Epithelial cell of proximal tubule (primary cell): ENCODE data around the gene CSNK1G1. TPM values are rescaled to one million over a fixed set of nuclear protein-coding genes. Genes with fewer than 3 reads are reported as not detected.
"Not testable (repeated sequence)": the region's sequence is repeated elsewhere in the genome, so short reads cannot be mapped to it uniquely, and the experiment has no call there.

Source experiments
- DNase-seq: peaks from one replicate; pipeline ENCODE4 v3.0.0-alpha.2; 2011; ENCODE audit warnings: low read depth
- H3K4me3 ChIP-seq: 2 replicates; pipeline ENCODE4 v1.5.1; 2011; ENCODE audit warnings: low read depth, mild to moderate bottlenecking, low read length
- total RNA-seq: library from RNA; depleted of rRNA; stranded (reverse); fragments of >200 nt; gene quantifications from 2 replicates; pipeline ENCODE4 v1.2.3, GENCODE V29; 2015
- TF ChIP-seq, protein P1 (sequence below): conservative IDR thresholded peaks from 2 replicates; pipeline ENCODE4 v1.5.1; 2012; ENCODE audit warnings: low read depth, mild to moderate bottlenecking, low read length

The CSNK1G1 gene
- total RNA-seq, 1 donor from 2014 or later, result 12.3 TPM

DNA sequence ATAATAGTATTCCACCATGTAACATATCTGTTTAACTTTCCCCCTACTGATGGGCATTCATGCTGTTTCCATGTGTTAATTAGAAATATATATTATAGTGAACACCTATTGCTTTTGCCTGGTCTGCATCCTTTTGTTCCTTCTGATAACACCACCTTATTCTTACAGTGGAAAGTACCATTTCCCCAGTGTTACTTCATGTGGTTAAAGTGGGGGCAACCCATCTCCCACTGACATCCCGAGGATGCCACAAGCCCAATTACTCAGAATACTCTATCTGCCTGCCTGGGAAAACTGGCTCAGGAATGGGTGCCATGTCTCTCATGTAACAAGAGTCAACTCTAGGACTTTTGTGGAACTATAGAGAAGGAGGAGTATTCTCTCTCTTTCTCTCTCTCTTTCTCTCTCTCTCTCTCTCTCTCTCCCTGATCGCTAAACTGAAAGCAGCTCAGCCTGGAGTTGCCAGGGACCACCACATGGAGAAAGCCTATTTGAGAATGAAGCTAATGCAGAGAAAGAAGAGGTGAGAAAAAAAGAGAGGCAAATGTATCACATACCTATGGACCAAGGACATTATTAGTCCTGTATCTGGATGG lies 126.7 kb downstream of the CSNK1G1 start:
- TF ChIP-seq, protein P1, sequence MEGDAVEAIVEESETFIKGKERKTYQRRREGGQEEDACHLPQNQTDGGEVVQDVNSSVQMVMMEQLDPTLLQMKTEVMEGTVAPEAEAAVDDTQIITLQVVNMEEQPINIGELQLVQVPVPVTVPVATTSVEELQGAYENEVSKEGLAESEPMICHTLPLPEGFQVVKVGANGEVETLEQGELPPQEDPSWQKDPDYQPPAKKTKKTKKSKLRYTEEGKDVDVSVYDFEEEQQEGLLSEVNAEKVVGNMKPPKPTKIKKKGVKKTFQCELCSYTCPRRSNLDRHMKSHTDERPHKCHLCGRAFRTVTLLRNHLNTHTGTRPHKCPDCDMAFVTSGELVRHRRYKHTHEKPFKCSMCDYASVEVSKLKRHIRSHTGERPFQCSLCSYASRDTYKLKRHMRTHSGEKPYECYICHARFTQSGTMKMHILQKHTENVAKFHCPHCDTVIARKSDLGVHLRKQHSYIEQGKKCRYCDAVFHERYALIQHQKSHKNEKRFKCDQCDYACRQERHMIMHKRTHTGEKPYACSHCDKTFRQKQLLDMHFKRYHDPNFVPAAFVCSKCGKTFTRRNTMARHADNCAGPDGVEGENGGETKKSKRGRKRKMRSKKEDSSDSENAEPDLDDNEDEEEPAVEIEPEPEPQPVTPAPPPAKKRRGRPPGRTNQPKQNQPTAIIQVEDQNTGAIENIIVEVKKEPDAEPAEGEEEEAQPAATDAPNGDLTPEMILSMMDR, result no peak
- DNase-seq, result no peak
- H3K4me3 ChIP-seq, result no peak overlapping the region

DNA sequence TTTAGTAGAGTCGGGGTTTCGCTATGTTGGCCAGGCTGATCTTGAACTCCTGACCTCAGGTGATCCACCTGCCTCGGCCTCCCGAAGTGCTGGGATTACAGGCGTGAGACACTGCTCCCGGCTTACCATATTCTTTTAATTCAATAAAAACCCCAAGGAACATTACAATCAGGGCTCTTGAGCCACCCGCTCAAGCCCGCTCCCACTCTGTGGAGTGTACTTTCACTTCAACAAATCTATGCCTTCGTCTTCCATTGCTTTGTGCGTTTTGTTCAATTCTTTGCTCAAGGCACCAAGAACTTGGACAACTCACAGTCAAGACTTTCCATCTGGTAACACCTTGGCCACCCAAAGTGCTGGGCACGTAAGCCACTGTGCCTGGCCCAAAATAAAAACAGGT lies 130.2 kb downstream of the CSNK1G1 start:
- DNase-seq, result no peak
- TF ChIP-seq, protein P1, result no peak
- H3K4me3 ChIP-seq, result no peak overlapping the region

DNA sequence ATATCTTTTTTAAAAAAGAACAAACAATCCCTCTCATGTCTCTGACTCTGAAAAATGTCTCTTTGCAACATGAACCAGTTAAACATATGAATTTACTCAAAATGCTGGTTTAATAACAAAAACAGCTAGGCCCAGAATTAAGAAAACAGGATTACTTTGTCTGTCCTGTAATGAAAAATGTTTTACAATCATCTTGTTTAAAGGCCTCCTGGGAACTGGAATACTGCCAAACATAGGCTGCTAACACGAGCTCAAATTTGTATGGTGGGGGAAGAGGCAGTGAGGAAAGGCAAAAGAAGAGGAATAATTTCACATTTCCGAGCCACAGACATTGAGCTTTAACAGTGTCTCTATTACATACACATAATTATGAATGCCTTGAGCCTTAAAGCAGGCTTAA lies 131.5 kb downstream of the CSNK1G1 start:
- DNase-seq, result no peak
- TF ChIP-seq, protein P1, result no peak
- no peak overlapping the region for H3K4me3 ChIP-seq

DNA sequence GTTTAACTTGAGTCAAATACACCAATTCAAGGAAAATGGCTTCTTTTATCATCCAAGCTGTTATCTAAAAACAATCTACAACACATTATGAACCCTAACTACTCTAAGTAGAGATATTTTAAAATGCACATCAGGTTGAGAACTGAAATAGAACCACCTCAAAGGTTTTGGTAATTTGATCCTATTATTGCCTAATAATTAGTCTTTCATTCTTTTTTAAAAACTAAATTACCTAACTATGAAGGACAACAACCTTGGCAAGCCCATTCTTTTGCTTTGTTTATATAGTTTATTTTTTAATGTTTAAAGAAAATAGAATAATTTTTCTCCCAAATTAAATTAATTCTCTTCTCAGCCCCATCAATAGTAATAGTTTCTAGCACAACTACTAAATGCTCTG lies 132.1 kb downstream of the CSNK1G1 start:
- no peak overlapping the region for H3K4me3 ChIP-seq
- TF ChIP-seq, protein P1, result no peak

DNA sequence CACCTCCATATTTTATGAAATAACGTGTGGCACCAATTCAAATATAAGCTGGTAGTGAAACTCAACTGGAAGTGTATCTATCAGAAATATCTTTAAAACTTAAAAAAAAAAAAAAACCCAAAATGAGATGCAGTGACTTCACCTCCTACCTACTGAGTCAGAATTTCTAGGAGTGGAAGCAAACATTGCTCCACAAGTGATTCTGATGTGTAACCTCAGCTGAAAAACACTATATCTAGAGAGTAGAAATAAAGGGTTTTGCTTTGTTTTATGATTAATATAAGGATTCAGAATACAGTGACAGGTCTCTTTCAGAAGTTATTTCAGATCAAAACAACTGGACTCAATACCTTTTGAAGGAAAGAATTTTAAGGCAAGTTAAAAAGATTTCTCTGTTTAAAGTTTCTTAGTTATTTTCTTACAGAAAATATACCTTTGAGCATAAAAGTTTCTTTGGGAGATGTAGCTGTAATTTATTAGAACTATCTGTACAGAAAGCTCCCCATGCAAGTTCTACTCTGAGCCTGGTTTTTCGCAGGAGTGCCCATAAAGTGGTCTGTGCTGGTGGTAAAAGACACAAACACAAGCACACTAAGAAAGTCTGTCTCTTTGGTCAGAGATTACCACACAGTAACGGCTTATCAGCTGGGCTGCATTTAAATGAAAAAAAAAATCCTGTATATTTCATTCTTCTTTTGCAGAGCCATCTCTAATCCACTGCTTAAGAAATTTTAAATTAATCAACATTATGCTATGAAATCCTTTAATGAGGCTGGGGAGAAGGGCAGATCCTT lies 133.2 kb downstream of the CSNK1G1 start:
- no peak for DNase-seq
- H3K4me3 ChIP-seq, result no peak overlapping the region
- TF ChIP-seq, protein P1, result no peak

More for the DNA sequence above, 132.1 kb downstream of the CSNK1G1 start:
- DNase-seq, result no peak

DNA sequence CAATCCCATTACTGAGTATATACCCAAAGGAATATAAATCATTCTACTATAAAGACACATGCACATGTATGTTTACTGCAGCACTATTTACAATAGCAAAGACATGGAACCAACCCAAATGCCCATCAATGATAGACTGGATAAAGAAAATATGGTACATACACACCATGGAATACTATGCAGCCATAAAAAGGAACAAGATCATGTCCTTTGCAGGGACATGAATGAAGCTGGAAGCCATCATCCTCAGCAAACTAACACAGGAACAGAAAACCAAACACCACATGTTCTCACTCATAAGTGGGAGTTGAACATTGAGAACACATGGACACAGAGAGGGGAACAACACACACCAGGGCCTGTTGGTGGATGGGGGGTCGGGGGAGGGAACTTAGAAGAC lies 134.1 kb downstream of the CSNK1G1 start:
- DNase-seq, H3K4me3 ChIP-seq: not testable (repeated sequence)

DNA sequence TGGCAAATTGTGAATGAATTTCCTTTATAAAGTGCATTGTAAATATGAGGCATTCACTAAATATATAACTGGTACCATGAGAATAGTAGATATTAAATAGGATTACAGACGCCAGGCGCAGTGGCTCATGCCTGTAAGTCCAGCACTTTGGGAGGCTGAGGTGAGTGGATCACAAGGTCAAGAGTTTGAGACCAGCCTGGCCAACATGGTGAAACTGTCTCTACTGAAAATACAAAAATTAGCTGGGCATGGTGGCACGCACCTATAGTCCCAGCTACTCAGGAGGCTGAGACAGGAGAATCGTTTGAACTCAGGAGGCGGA lies 138.6 kb downstream of the CSNK1G1 start:
- DNase-seq, H3K4me3 ChIP-seq: not testable (repeated sequence)

DNA sequence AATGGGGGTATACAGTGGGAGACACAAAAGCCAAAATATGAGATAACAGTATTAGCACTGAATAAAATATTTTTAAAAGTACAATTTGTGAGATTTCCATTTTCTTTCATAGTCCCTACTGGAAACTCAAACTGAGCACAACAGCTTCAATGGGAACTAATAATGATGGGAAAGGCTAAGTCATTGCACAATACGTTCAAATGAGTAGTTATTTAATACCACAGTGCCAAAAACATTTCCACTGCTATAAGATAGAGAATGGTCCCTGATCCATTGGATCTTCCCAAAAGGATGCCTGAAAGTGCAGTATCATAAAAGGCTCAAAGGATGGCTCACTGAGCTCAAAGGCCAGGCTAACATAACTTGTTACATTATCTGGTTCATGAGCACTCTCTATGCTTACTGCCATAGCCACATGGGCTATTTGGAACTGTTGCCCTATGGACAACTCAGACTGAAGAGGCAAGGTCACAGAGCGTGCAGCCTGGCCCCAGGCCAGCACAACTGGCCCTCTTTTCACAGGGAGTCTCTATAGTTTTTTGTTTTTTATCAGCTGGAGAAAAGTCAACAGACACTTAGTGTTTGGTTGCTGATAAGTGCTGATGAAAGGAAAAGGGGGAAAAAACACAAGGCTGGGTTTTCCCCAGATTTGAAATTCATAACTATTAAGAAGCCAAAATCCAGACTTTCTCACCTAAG lies 139.1 kb downstream of the CSNK1G1 start:
- H3K4me3 ChIP-seq, result no peak overlapping the region
- TF ChIP-seq, protein P1, result no peak
- DNase-seq, result no peak
